ENCODE results near the gene RNF181.

The RNF181 gene

GRCh38 chr2:85635636-85636035 is 40.1 kb downstream of the RNF181 start:
- no peak overlapping the region for H3K27ac ChIP-seq (replicated peaks)
- no peak for DNase-seq (ENCODE audit: low read depth in 1 of 2, low spot score in 1 of 2)
- H3K27me3 ChIP-seq (ENCODE audit: insufficient read depth, poor library complexity, severe bottlenecking): no peaks in the 10 kb centered on the region
- no peak for TF ChIP-seq GABPA (IDR thresholded peaks at IDR 0.05; ENCODE audit: low read depth)
- TF ChIP-seq, protein P1, sequence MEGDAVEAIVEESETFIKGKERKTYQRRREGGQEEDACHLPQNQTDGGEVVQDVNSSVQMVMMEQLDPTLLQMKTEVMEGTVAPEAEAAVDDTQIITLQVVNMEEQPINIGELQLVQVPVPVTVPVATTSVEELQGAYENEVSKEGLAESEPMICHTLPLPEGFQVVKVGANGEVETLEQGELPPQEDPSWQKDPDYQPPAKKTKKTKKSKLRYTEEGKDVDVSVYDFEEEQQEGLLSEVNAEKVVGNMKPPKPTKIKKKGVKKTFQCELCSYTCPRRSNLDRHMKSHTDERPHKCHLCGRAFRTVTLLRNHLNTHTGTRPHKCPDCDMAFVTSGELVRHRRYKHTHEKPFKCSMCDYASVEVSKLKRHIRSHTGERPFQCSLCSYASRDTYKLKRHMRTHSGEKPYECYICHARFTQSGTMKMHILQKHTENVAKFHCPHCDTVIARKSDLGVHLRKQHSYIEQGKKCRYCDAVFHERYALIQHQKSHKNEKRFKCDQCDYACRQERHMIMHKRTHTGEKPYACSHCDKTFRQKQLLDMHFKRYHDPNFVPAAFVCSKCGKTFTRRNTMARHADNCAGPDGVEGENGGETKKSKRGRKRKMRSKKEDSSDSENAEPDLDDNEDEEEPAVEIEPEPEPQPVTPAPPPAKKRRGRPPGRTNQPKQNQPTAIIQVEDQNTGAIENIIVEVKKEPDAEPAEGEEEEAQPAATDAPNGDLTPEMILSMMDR (IDR thresholded peaks at IDR 0.05; ENCODE audit: insufficient read depth, low read length): no peak
- no peak overlapping the region for H3K4me3 ChIP-seq (replicated peaks; ENCODE audit: insufficient read depth, low read length)

GRCh38 chr2:85642725-85643124 is 47.2 kb downstream of the RNF181 start:
- no peak overlapping the region for H3K4me3 ChIP-seq (replicated peaks; ENCODE audit: insufficient read depth, low read length)
- no peak for TF ChIP-seq REST (IDR thresholded peaks at IDR 0.05; ENCODE audit: insufficient replicate concordance, low read depth)
- TF ChIP-seq POLR2AphosphoS5 (IDR thresholded peaks at IDR 0.05; ENCODE audit: low read depth): no peak
- TF ChIP-seq, protein P1 (IDR thresholded peaks at IDR 0.05; ENCODE audit: insufficient read depth, low read length): no peak
- no peak for TF ChIP-seq SPI1 (IDR thresholded peaks at IDR 0.05; ENCODE audit: borderline replicate concordance, low read depth)
- TF ChIP-seq GABPA (IDR thresholded peaks at IDR 0.05; ENCODE audit: low read depth): no peak
- no peaks in the 10 kb centered on the region for H3K27me3 ChIP-seq (ENCODE audit: insufficient read depth, poor library complexity, severe bottlenecking)
- H3K27ac ChIP-seq (replicated peaks): no peak overlapping the region
- no peak for DNase-seq (ENCODE audit: low read depth in 1 of 2, low spot score in 1 of 2)

DNA sequence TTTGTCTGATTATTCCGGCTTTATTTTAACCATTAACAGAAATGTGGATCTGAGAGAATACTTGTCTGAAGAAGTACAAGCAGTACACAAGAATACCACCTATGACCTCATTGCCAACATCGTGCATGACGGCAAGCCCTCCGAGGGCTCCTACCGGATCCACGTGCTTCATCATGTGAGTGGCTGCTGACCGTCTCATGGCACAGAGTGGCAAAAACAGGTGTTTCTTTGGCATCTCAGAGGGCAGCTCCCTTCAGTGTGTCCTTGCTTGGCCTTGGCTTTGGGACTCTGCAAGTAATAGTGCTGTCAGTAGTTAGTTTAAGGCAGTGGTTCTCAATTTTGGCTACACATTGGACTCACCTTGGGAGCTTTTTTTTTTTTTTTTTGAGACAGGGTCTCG is 49.4 kb downstream of the RNF181 start:
- no peak overlapping the region for H3K27ac ChIP-seq (replicated peaks)
- no peak for DNase-seq (ENCODE audit: low read depth in 1 of 2, low spot score in 1 of 2)
- no peak for TF ChIP-seq GABPA (IDR thresholded peaks at IDR 0.05; ENCODE audit: low read depth)
- TF ChIP-seq POLR2AphosphoS5 (IDR thresholded peaks at IDR 0.05; ENCODE audit: low read depth): no peak
- TF ChIP-seq SPI1 (IDR thresholded peaks at IDR 0.05; ENCODE audit: borderline replicate concordance, low read depth): no peak
- TF ChIP-seq REST (IDR thresholded peaks at IDR 0.05; ENCODE audit: insufficient replicate concordance, low read depth): no peak
- TF ChIP-seq, protein P1 (IDR thresholded peaks at IDR 0.05; ENCODE audit: insufficient read depth, low read length): no peak
- no peak overlapping the region for H3K4me3 ChIP-seq (replicated peaks; ENCODE audit: insufficient read depth, low read length)
- no peaks in the 10 kb centered on the region for H3K27me3 ChIP-seq (ENCODE audit: insufficient read depth, poor library complexity, severe bottlenecking)

DNA sequence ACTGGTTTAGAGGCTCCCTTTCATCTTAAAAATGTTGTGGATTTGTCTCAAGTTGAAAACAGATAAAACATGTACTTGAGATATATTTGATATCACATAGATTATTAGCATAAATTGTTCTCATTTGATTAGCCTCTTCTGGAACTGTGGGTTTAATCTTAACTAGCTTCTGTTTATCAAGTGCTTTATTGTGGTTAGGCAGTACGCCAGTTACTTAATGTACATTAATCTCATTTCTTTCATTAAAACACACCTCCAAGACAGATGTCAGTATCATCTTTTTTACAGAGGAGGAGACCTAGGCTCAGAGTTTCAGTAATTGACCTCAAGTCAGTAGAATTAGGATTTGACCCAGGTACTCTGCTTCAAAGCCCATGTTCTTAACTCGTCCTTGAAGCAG is 50.6 kb downstream of the RNF181 start:
- no peak overlapping the region for H3K27ac ChIP-seq (replicated peaks)
- no peak for DNase-seq (ENCODE audit: low read depth in 1 of 2, low spot score in 1 of 2)
- no peak overlapping the region for H3K4me3 ChIP-seq (replicated peaks; ENCODE audit: insufficient read depth, low read length)
- TF ChIP-seq REST (IDR thresholded peaks at IDR 0.05; ENCODE audit: insufficient replicate concordance, low read depth): no peak
- TF ChIP-seq GABPA (IDR thresholded peaks at IDR 0.05; ENCODE audit: low read depth): no peak
- TF ChIP-seq, protein P1 (IDR thresholded peaks at IDR 0.05; ENCODE audit: insufficient read depth, low read length): no peak
- TF ChIP-seq POLR2AphosphoS5 (IDR thresholded peaks at IDR 0.05; ENCODE audit: low read depth): no peak
- TF ChIP-seq SPI1 (IDR thresholded peaks at IDR 0.05; ENCODE audit: borderline replicate concordance, low read depth): no peak
- no peaks in the 10 kb centered on the region for H3K27me3 ChIP-seq (ENCODE audit: insufficient read depth, poor library complexity, severe bottlenecking)
